ENCODE data around the gene TRIM34.

GRCh38 chr11:5610446-5610845, 14.4 kb upstream of the TRIM34 start:
- no peak for TF ChIP-seq MAFK (IDR thresholded peaks at IDR 0.05; ENCODE audit: partially characterized antibody)
- no peak for TF ChIP-seq CTCF (IDR thresholded peaks at IDR 0.05)
- no peak for TF ChIP-seq FOSB (CRISPR knock-in tag; IDR thresholded peaks at IDR 0.05)
- no peak for TF ChIP-seq EP300 (IDR thresholded peaks at IDR 0.05)
- TF ChIP-seq JUN (IDR thresholded peaks at IDR 0.05), result no peak
